Measurements from ENCODE around the gene TOM1L1.
A peak's percentile ranks its signal among the peaks of the same experiment; 100 is the strongest.

The TOM1L1 gene

GRCh38 chr17:54976316-54976715 lies 75.7 kb downstream of the TOM1L1 start (continued):
- no peak for TF ChIP-seq ATF2 (tag by site-specific recombination; IDR thresholded peaks at IDR 0.05; ENCODE audit: low read depth)
- TF ChIP-seq ZNF155 (tag by site-specific recombination; IDR thresholded peaks at IDR 0.05): no peak
- TF ChIP-seq ZNF596 (tag by site-specific recombination; IDR thresholded peaks at IDR 0.05): no peak
- TF ChIP-seq INSM2 (tag by site-specific recombination; IDR thresholded peaks at IDR 0.05): no peak
- TF ChIP-seq ZNF148 (tag by site-specific recombination; IDR thresholded peaks at IDR 0.05; ENCODE audit: borderline replicate concordance): no peak
- no peak for TF ChIP-seq SP7 (tag by site-specific recombination; IDR thresholded peaks at IDR 0.05)
- no peak for TF ChIP-seq ZNF488 (tag by site-specific recombination; IDR thresholded peaks at IDR 0.05)

GRCh38 chr17:54977744-54978143 lies 77.1 kb downstream of the TOM1L1 start:
- H3K4me3 ChIP-seq (ENCODE audit: low read depth, low read length): no peak overlapping the region
- no peak overlapping the region for H3K27ac ChIP-seq (ENCODE audit: extremely low read depth, low read depth, low read length)
- no peaks in the 10 kb centered on the region for H3K9me3 ChIP-seq (ENCODE audit: control insufficient read depth, insufficient read depth, low read depth, low read length)
- TF ChIP-seq ZBTB10 (tag by site-specific recombination; IDR thresholded peaks at IDR 0.05) (no peak), ZNF473 (tag by site-specific recombination; IDR thresholded peaks at IDR 0.05) (no peak)
- ChIA-PET CTCF (interaction anchor here (0.6 to 1.7 kb wide), 2 partner anchors 15 to 16 kb away, joined by 5 to 6 read pairs; no protein-coding TSS in a partner anchor), POLR2A (interaction anchor here (0.5 kb wide), 1 partner anchor 793 kb away, joined by 3 read pairs; no protein-coding TSS in a partner anchor)
- H3K36me3 ChIP-seq (ENCODE audit: control insufficient read depth in 2 of 2, insufficient read depth in 1 of 2, low read length in 2 of 2): no peaks in the 10 kb centered on the region
- peaks cover 6% of the 10 kb centered on the region for H3K4me1 ChIP-seq (ENCODE audit: control insufficient read depth, insufficient read depth, low read length)

GRCh38 chr17:54979657-54980056 lies 79.0 kb downstream of the TOM1L1 start:
- Histone ChIP-seq H3K36me3 (ENCODE audit: control insufficient read depth in 2 of 2, insufficient read depth in 1 of 2, low read length in 2 of 2) (no peaks in the 10 kb centered on the region), H3K4me3 (ENCODE audit: low read depth, low read length) (no peak overlapping the region), H3K9me3 (ENCODE audit: control insufficient read depth, insufficient read depth, low read depth, low read length) (no peaks in the 10 kb centered on the region), H3K27ac (ENCODE audit: extremely low read depth, low read depth, low read length) (no peak overlapping the region), H3K4me1 (ENCODE audit: control insufficient read depth, insufficient read depth, low read length) (peaks cover 6% of the 10 kb centered on the region)
- ChIA-PET CTCF (interaction anchor here (0.9 kb wide), 2 partner anchors 13 to 14 kb away, joined by 3 to 9 read pairs; no protein-coding TSS in a partner anchor), POLR2A (no interaction called here)
- TF ChIP-seq OSR2 (tag by site-specific recombination; IDR thresholded peaks at IDR 0.05) (no peak), TRIM28 (IDR thresholded peaks at IDR 0.05; ENCODE audit: borderline replicate concordance, low read length) (peak; percentile 21; the same call in 1 of the 2 replicates), FEZF1 (tag by site-specific recombination; IDR thresholded peaks at IDR 0.05) (0 out of 2 replicates have a peak, but pooled peaks have one; percentile 10), REST (tag by site-specific recombination; IDR thresholded peaks at IDR 0.05) (no peak), ZNF777 (tag by site-specific recombination; IDR thresholded peaks at IDR 0.05; ENCODE audit: borderline replicate concordance) (no peak), ZNF629 (tag by site-specific recombination; IDR thresholded peaks at IDR 0.05) (no peak), TCF7L2 (IDR thresholded peaks at IDR 0.05; ENCODE audit: borderline replicate concordance, low read depth, low read length) (peak; percentile 60; the same call in 1 of the 2 replicates), SETDB1 (IDR thresholded peaks at IDR 0.05; ENCODE audit: insufficient read length, low read length) (no peak), ZNF785 (tag by site-specific recombination; IDR thresholded peaks at IDR 0.05) (no peak), GLI4 (tag by site-specific recombination; IDR thresholded peaks at IDR 0.05) (no peak), ZNF423 (tag by site-specific recombination; IDR thresholded peaks at IDR 0.05) (no peak), ZNF211 (tag by site-specific recombination; IDR thresholded peaks at IDR 0.05; ENCODE audit: low read depth) (no peak)
